GM19035 (cell line): ENCODE measurements around the gene DUT.

ENCODE experiments used
- ATAC-seq: cut with Tn5 transposase; IDR thresholded peaks from one replicate; pipeline ENCODE4 v1.9.1; 2021; ENCODE audit not compliant: unreplicated experiment

The DUT gene

GRCh38 chr15:48330855-48331795, at the start of gene DUT:
TSS of gene DUT (plus strand) at chr15:48331429. CDS start at chr15:48331516, 87 bp downstream.
- peak; percentile 83 for ATAC-seq

DNA sequence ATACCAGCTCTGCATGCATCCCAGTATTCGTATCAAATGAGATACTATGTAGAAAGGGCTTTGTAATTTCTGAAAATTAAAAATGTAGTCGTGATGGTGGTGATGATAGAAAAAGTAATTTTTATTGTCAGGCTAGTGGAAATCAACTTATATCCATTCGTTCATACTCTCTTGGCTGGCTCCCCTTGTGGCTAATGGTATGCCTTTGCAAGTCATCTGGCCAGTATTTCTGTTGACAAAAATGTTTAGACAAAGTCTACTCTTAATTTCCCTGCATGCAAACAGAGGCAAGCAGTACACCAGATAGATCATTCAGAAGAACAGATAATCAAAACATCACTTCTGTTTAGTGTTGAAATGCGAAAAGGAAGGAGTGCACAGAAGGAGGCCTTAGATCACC, 49.6 kb upstream of the DUT start:
- ATAC-seq, result no peak

DNA sequence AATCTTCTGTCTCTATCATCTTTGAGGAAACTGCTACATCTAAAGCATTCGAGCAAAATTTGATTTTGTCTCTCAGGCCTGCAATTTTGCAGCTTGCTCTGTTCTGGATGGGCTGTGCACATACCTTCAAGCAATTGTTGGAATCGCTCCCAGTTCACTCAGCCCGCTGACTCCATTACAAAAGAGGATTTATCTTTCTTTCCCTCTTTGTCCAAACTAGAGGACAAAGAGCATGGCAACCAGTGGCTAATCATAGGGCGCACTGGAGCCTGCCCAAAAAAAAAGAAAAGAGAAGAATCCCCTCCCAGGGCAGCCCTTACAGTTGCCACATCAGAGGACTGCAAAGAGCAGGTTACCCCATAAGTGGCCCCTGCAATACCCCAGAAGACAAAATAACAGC, 49.0 kb upstream of the DUT start:
- no peak for ATAC-seq

DNA sequence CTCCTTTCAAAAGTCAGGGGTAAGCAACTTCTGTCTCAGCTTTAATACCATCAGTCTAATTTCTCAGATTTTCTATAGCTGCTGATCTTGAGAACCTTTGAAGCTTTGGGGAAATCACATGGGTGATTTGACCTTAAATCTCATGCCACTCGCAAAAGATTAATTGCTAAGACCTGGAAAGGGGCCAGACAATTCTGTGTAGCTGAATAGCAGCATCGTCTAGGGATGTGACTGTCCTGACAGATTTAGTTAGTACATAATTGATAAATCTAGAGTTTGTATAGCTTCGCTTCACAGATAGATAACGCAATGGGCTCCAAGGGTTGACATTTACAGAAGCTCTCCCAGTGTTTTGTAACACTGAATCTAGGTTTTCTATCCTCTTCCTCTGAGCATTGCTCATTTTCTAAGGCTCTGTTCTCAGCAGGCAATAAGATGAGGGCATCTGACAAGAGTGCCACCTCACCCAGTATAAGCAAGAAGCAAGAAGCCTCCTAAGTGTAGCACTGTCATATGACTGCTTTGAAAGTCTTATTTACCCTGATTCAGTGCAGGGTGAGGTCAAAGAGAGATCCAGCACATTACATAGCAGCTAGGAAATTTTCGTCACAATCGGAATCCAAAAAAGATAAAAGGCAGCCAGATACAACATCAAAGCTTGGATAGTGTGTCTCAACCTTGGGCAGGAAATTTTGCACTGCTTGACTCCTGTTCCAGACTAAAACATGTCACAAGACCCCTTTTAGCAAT, 47.7 kb upstream of the DUT start:
- no peak for ATAC-seq

- ATAC-seq, result no peak
These were observed 45.7 kb upstream of the DUT start for GRCh38 chr15:48285329-48286214.

DNA sequence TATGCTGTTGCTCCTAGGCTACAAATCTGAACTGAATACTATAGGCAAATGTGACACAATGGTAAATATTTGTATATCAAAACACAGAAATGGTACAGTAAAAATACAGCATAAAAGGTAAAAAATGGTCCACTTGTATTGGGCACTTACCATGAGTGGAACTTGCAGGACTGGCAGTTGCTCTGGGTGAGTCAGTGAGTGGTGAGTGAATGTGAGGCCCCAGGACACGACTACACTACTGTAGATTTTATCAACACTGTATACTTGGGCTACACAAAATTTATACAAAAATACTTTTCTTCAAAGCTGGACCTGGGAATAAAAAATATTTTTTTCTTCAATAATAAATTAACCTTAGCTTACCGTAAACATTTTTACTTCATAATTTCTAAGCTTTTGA, 41.6 kb upstream of the DUT start:
- ATAC-seq, result no peak

- no peak for ATAC-seq
These were observed 38.8 kb upstream of the DUT start for GRCh38 chr15:48292458-48292857.

DNA sequence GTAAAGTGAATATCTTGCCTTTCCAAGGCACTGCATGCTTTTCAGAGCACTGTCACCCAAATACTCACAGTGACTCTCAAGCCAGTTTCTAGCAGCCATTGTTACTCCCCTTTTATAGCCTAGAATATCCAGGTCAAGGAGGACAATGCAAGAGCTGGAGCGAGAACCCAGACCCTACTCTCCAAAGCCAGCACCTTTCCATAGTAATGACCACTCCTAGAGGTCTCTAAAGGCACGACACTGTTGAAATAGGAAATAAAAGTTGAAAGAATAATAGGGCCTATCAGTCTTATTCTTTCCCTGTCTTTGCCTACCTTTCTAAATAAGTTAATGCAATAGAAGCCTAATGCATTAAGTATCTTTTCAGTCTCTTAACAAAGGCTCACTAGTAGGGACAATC, 33.6 kb upstream of the DUT start:
- no peak for ATAC-seq

GRCh38 chr15:48298914-48299313, 32.3 kb upstream of the DUT start:
- no peak for ATAC-seq

DNA sequence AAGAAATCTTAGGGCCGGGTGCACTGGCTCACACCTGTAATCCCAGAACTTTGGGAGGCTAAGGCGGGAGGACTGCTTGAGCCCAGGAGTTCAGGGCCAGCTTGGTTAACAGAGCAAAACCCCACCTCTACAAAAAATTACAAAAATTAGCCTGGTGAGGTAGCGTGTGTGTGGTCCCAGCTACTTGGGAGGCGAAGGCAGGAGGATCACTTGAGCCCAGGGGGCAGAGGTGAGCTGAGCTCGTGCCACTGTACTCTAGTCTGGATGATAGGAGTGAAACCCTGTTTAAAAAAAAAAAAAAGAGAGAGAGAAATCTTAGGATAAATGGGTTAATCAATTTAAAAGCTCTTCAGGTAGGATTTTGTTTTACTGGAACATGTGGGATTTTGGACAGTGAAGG, 31.2 kb upstream of the DUT start:
- no peak for ATAC-seq

GRCh38 chr15:48304398-48304797, 26.8 kb upstream of the DUT start:
- ATAC-seq, result no peak

GRCh38 chr15:48306639-48307038, 24.6 kb upstream of the DUT start:
- ATAC-seq, result no peak

GRCh38 chr15:48307586-48307985, 23.6 kb upstream of the DUT start:
- no peak for ATAC-seq

- ATAC-seq, result no peak
These were observed 21.5 kb upstream of the DUT start for GRCh38 chr15:48309740-48310139.

- ATAC-seq, result no peak
These were observed 18.0 kb upstream of the DUT start for GRCh38 chr15:48313216-48313615.

DNA sequence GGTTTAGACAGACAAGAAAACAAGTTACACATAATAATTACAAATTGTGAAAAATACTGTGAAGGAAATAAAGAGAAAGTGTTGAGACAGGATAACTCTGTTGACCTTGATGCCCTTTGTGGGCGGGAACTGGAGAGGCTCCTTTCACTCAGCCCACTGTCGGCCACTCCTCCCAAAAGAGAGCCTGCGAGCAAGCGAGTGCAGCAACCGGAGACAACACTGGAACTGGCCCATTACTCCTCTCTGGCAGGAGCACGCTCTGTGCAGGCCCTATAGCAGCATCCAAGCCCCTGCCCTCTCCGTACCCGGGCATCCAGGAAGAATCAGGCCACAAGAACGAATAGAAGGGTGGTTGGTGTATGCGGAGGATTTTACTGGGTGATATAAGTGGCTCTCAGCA, 16.2 kb upstream of the DUT start:
- no peak for ATAC-seq

- no peak for ATAC-seq
These were observed 14.0 kb upstream of the DUT start for GRCh38 chr15:48317221-48317620.

DNA sequence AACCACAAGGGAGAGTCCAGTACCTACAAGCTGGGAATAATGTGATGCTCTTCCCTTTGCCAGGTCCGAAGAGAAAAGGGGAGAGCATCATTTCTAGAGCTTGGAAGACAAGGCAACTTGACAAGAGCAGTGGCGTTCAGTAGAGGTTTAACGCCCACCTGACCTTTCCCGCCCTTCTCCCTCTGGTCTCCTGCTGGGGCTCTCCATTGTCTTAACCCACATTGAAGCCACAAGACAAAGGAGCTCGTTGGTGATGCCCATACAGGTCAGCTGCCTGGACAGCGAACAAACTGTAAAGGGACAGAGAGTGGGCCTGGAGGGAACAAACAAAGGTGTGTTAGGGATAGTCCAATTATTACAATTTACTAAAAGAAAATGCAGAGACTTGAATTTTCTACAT, 13.1 kb upstream of the DUT start:
- ATAC-seq, result no peak

DNA sequence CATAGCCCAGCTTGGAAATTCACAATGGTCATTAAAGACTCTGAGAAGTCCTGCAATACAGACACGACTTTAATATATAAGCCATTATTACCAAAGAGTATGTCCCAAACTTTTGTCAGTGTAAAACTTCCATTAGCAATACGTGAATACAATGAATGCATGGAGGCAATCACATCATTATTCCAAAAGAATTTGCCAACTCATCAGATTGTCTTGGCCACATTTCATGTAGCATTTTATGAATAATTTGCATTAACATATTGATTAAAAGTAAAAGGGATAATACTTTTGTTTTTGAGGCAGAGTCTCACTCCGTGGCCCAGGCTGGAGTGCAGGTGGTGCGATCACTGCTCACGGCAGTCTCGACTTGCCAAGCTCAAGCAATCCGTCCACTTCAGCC, 7.9 kb upstream of the DUT start:
- no peak for ATAC-seq

DNA sequence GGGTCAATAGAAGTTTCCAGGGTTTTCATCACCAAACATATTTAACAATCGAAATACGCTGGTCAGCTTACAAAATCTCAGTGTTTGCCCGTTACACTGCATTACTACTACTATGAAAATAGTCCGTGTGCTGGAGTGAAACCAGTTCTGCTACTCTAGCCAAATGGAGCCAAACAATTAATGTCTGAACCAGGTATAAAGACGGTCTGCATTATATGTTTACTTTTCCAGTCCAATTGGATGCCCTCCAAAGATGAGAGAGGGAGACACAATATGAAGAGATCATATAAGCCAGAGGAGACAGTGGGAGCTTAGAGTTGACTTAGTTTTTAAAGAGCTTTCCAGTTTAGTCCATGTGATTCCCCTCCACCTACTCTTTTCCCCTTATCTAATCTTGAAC, 6.3 kb upstream of the DUT start:
- ATAC-seq, result no peak

DNA sequence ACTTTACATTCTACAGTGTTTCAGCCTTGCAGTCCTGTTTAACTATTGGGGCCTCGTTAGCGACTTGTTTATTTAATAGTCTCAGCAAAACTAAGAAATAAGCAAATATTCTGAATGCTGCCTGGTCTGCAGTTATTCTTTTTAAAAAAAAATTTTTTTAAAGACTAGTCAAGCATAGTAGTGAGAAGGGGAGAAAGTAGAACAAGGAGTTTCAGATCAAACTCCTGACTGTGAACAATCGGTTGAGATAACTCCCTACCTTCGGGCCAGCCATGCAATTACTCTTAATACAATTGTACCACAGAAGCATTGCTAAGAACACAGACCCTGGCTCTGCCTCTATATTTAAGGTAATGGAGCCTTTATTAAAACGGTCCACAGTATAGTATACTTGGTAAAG, 5.8 kb upstream of the DUT start:
- ATAC-seq, result no peak
